Measurements from ENCODE around the gene SPRING1.

SPRING1 gene

GRCh38 chr12:116708826-116709756 is 28.8 kb downstream of the SPRING1 start:
- peak; percentile 22 to 32 for DNase-seq (ENCODE audit: low read depth in 2 of 2)

- DNase-seq (ENCODE audit: low read depth in 2 of 2), result no peak
Observed at GRCh38 chr12:116707751-116708150, 30.1 kb downstream of the SPRING1 start.

GRCh38 chr12:116703214-116703795 is 34.6 kb downstream of the SPRING1 start:
- DNase-seq (ENCODE audit: low read depth in 2 of 2), result peak; percentile 47 to 62

- DNase-seq (ENCODE audit: low read depth in 2 of 2), result no peak
Observed at GRCh38 chr12:116701432-116701831, 36.4 kb downstream of the SPRING1 start.

- DNase-seq (ENCODE audit: low read depth in 2 of 2), result no peak
Observed at GRCh38 chr12:116700066-116700465, 37.8 kb downstream of the SPRING1 start.

GRCh38 chr12:116698554-116699075 is 39.3 kb downstream of the SPRING1 start:
- DNase-seq (ENCODE audit: low read depth in 2 of 2), result no peak

GRCh38 chr12:116698116-116698515 is 39.8 kb downstream of the SPRING1 start:
- DNase-seq (ENCODE audit: low read depth in 2 of 2), result no peak

- no peak for DNase-seq (ENCODE audit: low read depth in 2 of 2)
Observed at GRCh38 chr12:116697716-116698115, 40.2 kb downstream of the SPRING1 start.

- DNase-seq (ENCODE audit: low read depth in 2 of 2), result no peak
Observed at GRCh38 chr12:116697305-116697704, 40.6 kb downstream of the SPRING1 start.

GRCh38 chr12:116695464-116695725 is 42.5 kb downstream of the SPRING1 start:
- DNase-seq (ENCODE audit: low read depth in 2 of 2), result no peak

GRCh38 chr12:116694653-116695463 is 43.0 kb downstream of the SPRING1 start:
- DNase-seq (ENCODE audit: low read depth in 2 of 2), result no peak

- DNase-seq (ENCODE audit: low read depth in 2 of 2), result no peak
Observed at GRCh38 chr12:116693286-116694227, 44.3 kb downstream of the SPRING1 start.

- DNase-seq (ENCODE audit: low read depth in 2 of 2), result no peak
Observed at GRCh38 chr12:116692605-116693004, 45.3 kb downstream of the SPRING1 start.

GRCh38 chr12:116691636-116692035 is 46.2 kb downstream of the SPRING1 start:
- DNase-seq (ENCODE audit: low read depth in 2 of 2), result no peak

- DNase-seq (ENCODE audit: low read depth in 2 of 2), result no peak
Observed at GRCh38 chr12:116691205-116691604, 46.7 kb downstream of the SPRING1 start.

GRCh38 chr12:116689979-116690744 is 47.7 kb downstream of the SPRING1 start:
- no peak for DNase-seq (ENCODE audit: low read depth in 2 of 2)

GRCh38 chr12:116689521-116689920 is 48.3 kb downstream of the SPRING1 start:
- DNase-seq (ENCODE audit: low read depth in 2 of 2), result no peak
